GM12878 (cell line): ENCODE results near the gene CHST2. TPM values are rescaled to one million over a fixed set of nuclear protein-coding genes. Genes with fewer than 3 reads are reported as not detected.

Experiments
- ATAC-seq: fragments of 200-7000 bp; cut with Tn5 transposase; 3 replicates; pipeline ENCODE4 v1.9.1; 2020; ENCODE audit warnings: mild to moderate bottlenecking, moderate library complexity
- BruUV-seq: library from RNA; stranded (reverse); fragments of 400-500 nt; replicated peaks from 2 replicates; lab custom pipeline; 2021; lab: Mats Ljungman, UMichigan
- CTCF ChIA-PET: fragments of 300-600 bp; sonication (Branson Sonifier 250); formaldehyde crosslinking; extraction: SDS; loops from one replicate; lab custom pipeline; 2021; ENCODE audit warnings: inconsistent platforms; lab: Yijun Ruan, JAX
- POLR2A ChIA-PET: fragments of 350-600 bp; formaldehyde crosslinking; extraction: SDS; loops from one replicate; lab custom pipeline; 2021; ENCODE audit warnings: inconsistent platforms; lab: Charles Lee
- RAD21 ChIA-PET: fragments of 300-600 bp; sonication (Branson Sonifier 250); formaldehyde crosslinking; loops from one replicate; lab custom pipeline; 2023; ENCODE audit warnings: antibody characterized with exemption; ENCODE audit not compliant: unreplicated experiment; lab: Charles Lee
- SMC1A ChIA-PET: fragments of 300-600 bp; sonication (Branson Sonifier 250); formaldehyde crosslinking; loops from one replicate; lab custom pipeline; 2023; ENCODE audit not compliant: unreplicated experiment, uncharacterized antibody; lab: Charles Lee
- DNase-seq: peaks from one replicate; pipeline ENCODE4 v3.0.0-alpha.2; 2011; ENCODE audit warnings: low read depth, low spot score
- FAIRE-seq: peaks from 3 replicates; lab custom pipeline; 2011; peaks lifted over from hg19 to GRCh38; lab: Jason Lieb, UNC
- H2AFZ ChIP-seq: 2 replicates; pipeline ENCODE4 v1.6.0; 2011; ENCODE audit warnings: low read depth, low read length, control low read depth; ENCODE audit not compliant: control insufficient read depth
- H3K27ac ChIP-seq: 2 replicates; pipeline ENCODE4 v1.5.1; 2011; ENCODE audit warnings: control low read depth; ENCODE audit not compliant: control insufficient read depth, insufficient read depth
- H3K27me3 ChIP-seq, 2 experiments: replicated peaks in 1 of 2; 2 replicates each; pipeline versions ENCODE4 v1.6.0 to v1.6.1; 2011; ENCODE audit warnings: low read length in 1 of 2; ENCODE audit not compliant: control insufficient read depth in 2 of 2, insufficient read depth in 2 of 2
- H3K36me3 ChIP-seq, 2 experiments: 2 replicates each; pipeline ENCODE4 v1.5.1; 2011; ENCODE audit warnings: low read length in 1 of 2; ENCODE audit not compliant: control insufficient read depth in 2 of 2, insufficient read depth in 2 of 2
- H3K4me1 ChIP-seq: 2 replicates; pipeline ENCODE4 v1.6.1; 2011; ENCODE audit warnings: mild to moderate bottlenecking, low read length, moderate library complexity, mixed read lengths; ENCODE audit not compliant: control insufficient read depth, insufficient read depth
- H3K4me2 ChIP-seq: 2 replicates; pipeline ENCODE4 v1.6.0; 2011; ENCODE audit warnings: control low read depth; ENCODE audit not compliant: control insufficient read depth, insufficient read depth
- H3K4me3 ChIP-seq: fragments of 200-600 bp; sonication (generic); 2 replicates; pipeline ENCODE4 v1.5.1; 2016
- H3K79me2 ChIP-seq: 2 replicates; pipeline ENCODE4 v1.6.0; 2011; ENCODE audit warnings: low read length; ENCODE audit not compliant: control insufficient read depth, insufficient read depth
- H3K9ac ChIP-seq: 2 replicates; pipeline ENCODE4 v1.8.0; 2011; ENCODE audit warnings: low read length, control low read depth, mixed read lengths; ENCODE audit not compliant: control insufficient read depth, insufficient read depth
- H3K9me3 ChIP-seq: replicated peaks from 3 replicates; pipeline ENCODE4 v1.5.1; 2011; ENCODE audit warnings: mild to moderate bottlenecking, low read length; ENCODE audit not compliant: control insufficient read depth, insufficient read depth
- H4K20me1 ChIP-seq: 2 replicates; pipeline ENCODE4 v1.6.0; 2011; ENCODE audit not compliant: control insufficient read depth, insufficient read depth
- BCL3 ChIP-seq: IDR thresholded peaks from 2 replicates; pipeline ENCODE4 v1.6.1; 2011; ENCODE audit warnings: borderline replicate concordance, low read depth, mild to moderate bottlenecking, moderate library complexity, low read length; ENCODE audit not compliant: insufficient read depth, poor library complexity, severe bottlenecking
- BMI1 ChIP-seq: fragments of 450-650 bp; IDR thresholded peaks from 2 replicates; pipeline ENCODE4 v1.6.1; 2016; ENCODE audit warnings: mild to moderate bottlenecking, moderate library complexity, borderline replicate concordance
- NFYA ChIP-seq: IDR thresholded peaks from 2 replicates; pipeline ENCODE4 v1.6.1; 2011; ENCODE audit warnings: low read depth, mild to moderate bottlenecking, low read length, improper control_type of control experiment, borderline replicate concordance
- POLR2A ChIP-seq: IDR thresholded peaks from 2 replicates; pipeline ENCODE4 v1.6.1; 2011; ENCODE audit warnings: low read depth, mild to moderate bottlenecking, low read length
- PRDM15 ChIP-seq: fragments of 450-650 bp; formaldehyde crosslinking; IDR thresholded peaks from 2 replicates; pipeline ENCODE4 v1.4.0; 2020; ENCODE audit warnings: mild to moderate bottlenecking, moderate library complexity
- SMC3 ChIP-seq: IDR thresholded peaks from 2 replicates; pipeline ENCODE4 v1.6.1; 2011; ENCODE audit warnings: low read length, improper control_type of control experiment, borderline replicate concordance
- WGBS: methylation state at CpG from one replicate; pipeline ENCODE4 v1.1.6; 2016; ENCODE audit warnings: low lambda C conversion rate; ENCODE audit not compliant: insufficient replicate concordance, insufficient coverage; ENCODE audit errors: missing lambda C conversion rate; 5-methylcytosine and 5-hydroxymethylcytosine counted together
- in situ Hi-C: fragments of 300-500 bp; cut with MboI; formaldehyde crosslinking; loops from 9 replicates; pipeline ENCODE4 v1.14.3; 2018; ENCODE audit warnings: mixed read lengths
- intact Hi-C: fragments of 100-400 bp; cut with micrococcal nuclease; formaldehyde crosslinking; loops from one replicate; pipeline ENCODE4 v1.14.2; 2022; ENCODE audit not compliant: unreplicated experiment
- polyA plus RNA-seq, 11 experiments: library from polyadenylated mRNA; depleted of rRNA in 4 of 11; unstranded in 6 of 11; stranded (reverse) in 5 of 11; fragments of >200 nt; fragmentation: Nextera tagmentation in 4 of 11; fragmentation: Illumina TruSeq in 1 of 11; extraction: Ambion mirVana in 4 of 11; extraction: Trizol in 1 of 11; gene quantifications; 1 replicate in 1 of 11; 2 replicates in 10 of 11; pipeline versions ENCODE4 v1.2.1 to v1.2.3, GENCODE V29; 2011 to 2016; ENCODE audit warnings: inconsistent platforms in 2 of 11, missing spikeins in 2 of 11, low read depth in 1 of 11
- total RNA-seq, 4 experiments: library from RNA; depleted of rRNA in 3 of 4; stranded (reverse); fragments of >200 nt in 3 of 4; fragmentation: Illumina TruSeq in 1 of 4; extraction: Trizol in 1 of 4; gene quantifications; 2 replicates each; pipeline versions ENCODE4 v1.2.1 to v1.2.3, GENCODE V29; 2013 to 2021

Gene CHST2
- total and polyA plus RNA-seq, 10 of the 15 experiments (the other 5 are each of a cell fraction or from before 2014, with no cell fraction given): 1.6 to 37.2 (median 8.8) TPM

- no peak for TF ChIP-seq BMI1
Observed at GRCh38 chr3:143166376-143166775, 46.8 kb downstream of the CHST2 start (continued).

GRCh38 chr3:143167969-143168854 is 48.6 kb downstream of the CHST2 start:
- Histone ChIP-seq H3K4me3 (no peak overlapping the region), H3K27ac (no peak overlapping the region), H4K20me1 (no peaks in the 10 kb centered on the region), H3K27me3 (no peaks in the 10 kb centered on the region), H3K79me2 (no peaks in the 10 kb centered on the region), H3K36me3 (no peaks in the 10 kb centered on the region), H3K4me2 (no peak overlapping the region), H3K4me1 (peaks cover 56% of the 10 kb centered on the region), H3K9me3 (peaks cover 7% of the 10 kb centered on the region; the same call in 2 of the 3 replicates), H3K9ac (no peak overlapping the region), H2AFZ (no peak overlapping the region)
- BruUV-seq: no TSS peak
- CTCF ChIA-PET: interaction anchor here (0.6 kb wide), 1 partner anchor 351 kb away, joined by 3 read pairs; no protein-coding TSS in a partner anchor
- no peak for TF ChIP-seq SMC3
- no peak for TF ChIP-seq POLR2A
- TF ChIP-seq NFYA: no peak
- no peak for TF ChIP-seq BCL3
- no peak for TF ChIP-seq PRDM15 (CRISPR knock-in tag)
- no peak for DNase-seq
- ATAC-seq: no peak
- intact Hi-C loops (no loop called here), in situ Hi-C loops (no loop called here)
- SMC1A ChIA-PET: interaction anchor here (0.5 to 5.9 kb wide), 7 partner anchors 10 to 163 kb away, joined by 3 to 41 read pairs (median 8); no protein-coding TSS in a partner anchor
- FAIRE-seq: no peak
- POLR2A ChIA-PET: no interaction called here
- RAD21 ChIA-PET: interaction anchor here (1.0 kb wide), 2 partner anchors 10 to 15 kb away, joined by 4 read pairs; no protein-coding TSS in a partner anchor
- 98% methylated on average over 2 of the region's 2 CpGs for WGBS
